Stimulated activated naive CD4-positive, alpha-beta T cell (primary cell): Measurements from ENCODE around the gene ARL13A.
"Not testable (repeated sequence)": the region's sequence is repeated elsewhere in the genome, so short reads cannot be mapped to it uniquely, and the experiment has no call there.

Experiments used
- DNase-seq, 6 experiments: peaks; one replicate each; lab custom pipeline; 2025; lab: John Stamatoyannopoulos, UW

The ARL13A gene

DNA sequence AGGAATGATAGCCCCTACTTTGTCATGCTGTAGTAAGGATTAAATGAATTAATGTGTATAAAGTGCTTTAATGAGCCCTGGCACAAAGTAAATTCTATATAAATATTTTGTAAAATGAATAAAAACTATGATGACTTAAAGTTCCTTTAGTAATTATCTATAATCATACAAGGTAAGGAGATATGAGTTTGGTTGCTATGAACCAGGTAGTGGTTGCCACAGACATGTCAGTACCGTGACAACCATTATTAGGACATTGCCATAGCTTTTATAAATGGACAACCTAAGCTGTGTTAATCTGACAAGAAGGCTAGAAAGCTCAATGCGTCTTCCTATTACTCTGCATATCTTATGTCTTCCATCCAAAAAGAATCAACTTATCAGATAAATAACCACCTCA is at the start of gene ARL13A:
Gene ARL13A (plus strand): TSS at position 301 of the 400 bp plus-strand sequence. CDS start 3,982 bp downstream, outside the sequence.
- no peak for DNase-seq

DNA sequence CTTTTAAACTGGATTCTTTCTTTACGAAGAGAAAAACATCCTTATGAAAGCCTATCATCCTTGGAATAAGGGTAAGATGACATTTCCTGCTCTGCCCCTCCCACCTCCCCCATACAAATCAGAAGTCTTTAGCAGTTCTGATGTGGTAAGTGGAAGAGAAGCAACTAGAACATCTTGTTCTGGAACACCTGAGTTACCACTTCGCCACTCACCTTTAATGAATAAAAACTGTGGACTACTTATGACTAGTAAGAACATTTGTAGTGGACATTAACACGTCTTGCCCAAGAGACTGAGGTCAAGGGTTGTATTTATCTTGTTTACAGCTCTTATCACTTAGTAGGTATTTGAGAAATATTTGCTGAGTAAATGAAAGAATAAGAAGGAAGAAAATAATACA is 45.1 kb upstream of the ARL13A start:
- peak in 2 of 6 experiments; percentile 25 for DNase-seq

DNA sequence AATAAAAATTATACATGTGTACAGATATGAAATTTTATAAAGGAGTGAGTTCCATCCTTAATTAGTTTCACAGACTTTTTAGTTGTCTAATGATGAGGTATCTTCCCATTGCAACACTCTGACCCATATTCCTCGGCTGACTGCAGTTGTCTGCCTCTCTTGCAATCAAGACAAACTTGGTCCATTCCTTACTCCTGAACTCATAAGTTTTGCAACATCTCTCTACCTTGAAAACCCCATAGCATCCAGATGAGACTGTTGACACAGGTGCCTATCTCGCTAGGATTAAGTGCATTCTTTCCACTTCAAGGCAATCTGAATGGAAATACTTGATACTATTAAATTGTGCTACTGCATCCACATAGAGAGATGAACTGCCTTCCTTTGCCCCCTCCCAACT is 43.1 kb upstream of the ARL13A start:
- DNase-seq, result no peak

DNA sequence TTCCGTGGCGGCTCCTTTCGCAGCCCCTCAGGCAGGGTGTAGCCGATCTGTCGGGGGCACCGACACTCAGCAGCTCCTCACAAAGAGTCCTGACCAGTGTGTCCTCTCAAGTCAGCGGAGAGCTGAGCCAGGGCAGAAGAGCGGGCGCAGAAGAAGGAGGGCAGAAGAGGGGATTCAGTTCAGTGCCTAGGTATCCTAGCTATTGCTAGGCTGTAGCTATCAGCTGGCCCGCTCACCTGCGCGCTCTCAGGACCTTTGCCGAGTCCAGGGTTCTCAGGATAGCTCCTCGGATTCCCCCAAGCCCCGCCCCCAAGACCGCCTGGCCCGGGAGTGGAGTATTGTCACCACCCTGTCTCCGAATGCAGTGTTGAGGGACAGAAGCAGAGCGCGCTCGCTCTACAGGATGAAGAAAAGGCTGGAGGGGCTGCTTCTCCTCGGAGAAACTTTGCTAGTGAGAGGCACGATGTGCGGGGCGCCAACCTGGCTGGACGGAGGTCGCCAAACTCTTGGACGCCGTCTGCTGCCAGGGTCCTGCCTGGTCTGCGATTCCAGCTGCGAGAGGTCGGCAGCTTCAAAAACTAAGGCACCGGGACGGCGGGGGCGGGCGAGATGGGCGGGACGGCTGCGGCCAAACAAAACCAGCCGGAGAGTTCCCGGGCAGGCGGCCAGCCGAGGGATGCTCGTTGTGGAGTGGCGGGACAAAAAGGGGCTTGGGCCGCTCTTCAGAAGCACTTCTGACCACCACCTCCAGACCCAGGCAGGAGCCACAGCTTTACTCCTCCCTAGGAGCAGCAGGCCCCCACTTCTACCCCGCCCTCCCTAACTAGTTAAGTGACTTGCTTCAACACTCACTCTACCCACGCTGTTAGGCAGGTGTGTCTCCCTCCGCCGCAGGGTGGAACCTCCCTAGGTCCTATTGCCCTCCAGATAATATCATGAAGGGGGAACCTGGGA is 40.6 kb upstream of the ARL13A start, which contains the start of gene XKRX:
Gene XKRX (minus strand): TSS at position 258 of the 954 bp plus-strand sequence. CDS start 613 bp downstream, outside the sequence.
- DNase-seq, result peak; percentile 10 to 68 (median 24)

DNA sequence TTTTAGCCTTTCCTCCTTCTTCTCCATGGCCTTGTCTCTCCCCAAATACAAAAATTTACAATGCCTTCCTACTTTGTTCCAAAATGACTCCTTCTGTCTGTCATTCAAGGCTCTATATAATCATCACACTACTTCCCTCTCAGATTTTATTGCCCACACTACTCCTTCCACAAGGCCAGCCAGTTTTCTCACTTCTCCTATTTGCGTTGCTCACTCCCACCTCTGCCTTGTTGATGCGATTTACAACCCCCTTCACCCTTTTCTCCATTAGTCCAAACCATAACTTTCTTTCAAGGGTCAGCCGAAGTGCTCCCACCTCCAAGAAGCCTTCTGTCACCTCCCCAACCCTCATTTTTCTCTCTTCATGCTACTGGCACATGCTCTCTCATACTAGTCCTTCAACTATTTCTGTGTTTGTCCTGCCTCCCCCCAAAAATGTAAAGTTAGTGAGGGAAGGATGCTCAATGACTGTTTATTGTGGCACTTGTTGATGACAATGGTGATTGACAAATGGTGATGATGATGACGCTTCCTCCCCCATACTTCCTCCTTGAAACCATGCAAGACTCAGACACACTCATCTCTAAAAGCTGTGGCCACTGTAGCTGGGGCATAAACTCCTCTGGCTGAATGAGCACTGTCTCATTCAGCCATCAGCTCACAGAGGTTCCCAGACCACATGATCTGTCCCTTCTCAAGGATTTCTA is 38.1 kb upstream of the ARL13A start:
- DNase-seq, result no peak

DNA sequence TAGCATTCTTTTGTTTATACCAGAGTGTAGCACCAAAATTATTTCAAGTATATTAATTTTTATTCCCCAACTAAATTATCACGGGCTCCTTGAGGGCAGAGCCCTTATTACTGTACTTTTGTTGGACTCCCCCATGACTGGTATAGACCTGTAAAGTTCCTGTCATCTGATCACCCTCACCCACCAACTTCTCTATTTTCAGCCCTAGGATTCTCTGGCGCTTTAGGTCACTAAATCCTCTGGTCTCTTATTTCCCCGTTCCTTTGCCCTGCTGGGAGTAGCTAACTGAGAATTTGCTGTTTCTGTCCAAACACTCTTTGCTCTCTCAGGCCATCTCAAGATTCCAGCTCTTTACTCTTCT is 37.6 kb upstream of the ARL13A start:
- no peak for DNase-seq

DNA sequence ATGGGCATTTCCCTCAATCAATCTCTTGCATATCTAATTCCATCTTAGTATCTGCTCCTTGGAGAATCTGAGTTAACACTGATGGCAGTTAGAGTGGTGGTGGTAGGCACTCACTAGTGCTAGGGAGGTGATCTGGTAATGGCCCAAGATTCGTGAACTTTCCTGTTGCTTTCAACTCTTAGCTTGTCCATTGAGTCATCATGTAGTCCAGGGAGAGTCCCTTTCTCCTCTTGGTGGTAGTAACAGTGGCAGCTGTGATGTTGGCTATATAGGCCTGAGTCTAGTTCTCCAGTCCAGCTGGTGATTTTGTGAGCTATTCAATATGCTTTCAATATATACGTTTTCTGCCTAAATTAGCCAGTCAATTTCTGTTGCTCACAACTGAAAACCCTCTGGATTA is 33.7 kb upstream of the ARL13A start:
- no peak for DNase-seq

DNA sequence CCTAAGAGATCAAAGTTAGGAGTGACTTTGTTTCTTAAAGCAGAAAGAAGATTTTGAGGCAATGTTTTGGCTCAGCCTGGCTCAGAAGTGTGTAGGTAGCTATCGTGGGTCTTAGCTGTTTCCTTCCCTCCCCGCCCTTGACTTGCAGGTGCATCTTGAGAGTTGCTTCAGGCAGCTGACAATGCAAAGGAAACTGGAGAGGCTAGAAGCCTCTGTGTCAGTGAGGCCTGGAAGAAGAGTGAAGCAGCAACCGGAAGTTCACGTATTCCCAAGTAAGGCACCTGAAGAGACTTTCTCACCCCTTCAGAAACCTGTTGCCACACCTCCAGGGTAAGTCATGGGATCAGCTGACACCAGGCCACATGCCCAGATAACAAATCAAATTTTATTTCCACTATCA is 30.2 kb upstream of the ARL13A start:
- DNase-seq, result peak in 4 of 6 experiments; percentile 4 to 38 (median 25)

DNA sequence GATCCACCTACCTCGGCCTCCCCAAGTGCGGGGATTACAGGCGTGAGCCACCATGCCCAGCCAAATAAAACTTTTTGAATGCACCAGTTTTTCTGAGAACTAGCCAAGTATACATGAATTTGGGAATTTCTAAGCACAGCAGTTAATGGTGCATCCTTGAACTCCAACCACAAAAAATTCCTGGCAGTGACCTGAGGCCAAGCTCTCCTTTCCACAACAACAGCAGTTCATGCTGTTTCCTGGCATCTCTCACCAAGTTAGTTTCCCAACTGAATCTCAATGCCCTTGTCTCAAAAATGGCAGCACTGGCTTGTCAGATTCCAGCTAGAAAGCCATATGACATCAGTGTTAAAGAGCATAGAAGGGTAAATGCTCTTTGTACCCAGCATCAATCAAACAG is 24.9 kb upstream of the ARL13A start:
- no peak for DNase-seq

DNA sequence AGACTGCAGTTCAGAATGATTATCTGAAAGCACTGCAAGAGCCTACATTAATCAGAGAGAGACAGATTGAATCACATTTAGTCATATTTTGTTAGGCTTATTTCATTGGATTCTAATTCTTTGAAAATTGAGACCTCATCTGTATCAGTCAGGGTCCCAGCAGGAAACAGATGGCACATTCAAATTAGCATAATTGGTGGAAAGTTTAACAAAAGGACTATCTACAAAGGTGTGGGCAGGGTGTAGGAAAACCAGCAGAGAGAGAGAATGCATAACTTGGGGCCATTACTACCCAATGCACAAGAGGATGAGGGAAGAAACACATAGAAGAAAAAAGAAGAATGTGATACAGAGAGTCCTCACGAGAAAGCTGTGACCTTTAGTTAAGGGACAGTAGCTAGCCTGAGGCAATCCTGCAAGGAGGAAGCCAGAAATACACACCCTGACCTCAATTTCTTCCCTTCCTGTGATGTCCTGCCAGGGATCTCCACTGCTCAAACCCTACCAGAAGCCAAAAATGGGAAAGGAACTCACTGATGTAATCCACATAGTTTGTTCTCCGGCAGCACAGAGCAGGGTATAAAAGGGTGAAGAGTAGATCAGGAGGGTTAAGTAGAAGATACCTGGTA is 23.1 kb upstream of the ARL13A start:
- no peak for DNase-seq

DNA sequence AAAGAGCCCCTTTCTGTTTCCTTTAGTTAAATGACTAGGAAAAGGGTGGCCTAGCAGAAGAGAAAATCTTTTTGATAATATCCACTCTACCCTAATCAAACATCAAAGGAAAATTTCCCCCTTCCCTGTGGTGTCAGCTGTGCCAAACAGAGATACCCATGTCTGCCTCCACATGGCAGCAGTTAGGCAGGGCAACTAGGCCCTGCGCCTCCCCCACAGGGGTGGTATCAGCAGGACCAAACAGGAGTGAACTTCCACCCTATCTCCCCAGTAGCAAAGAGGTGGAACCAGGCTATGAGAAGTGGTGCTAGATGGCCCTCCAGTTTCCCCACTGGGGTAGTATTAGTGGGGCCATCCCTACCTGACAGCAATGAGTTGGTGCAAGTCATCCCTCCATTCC is 21.0 kb upstream of the ARL13A start:
- no peak for DNase-seq

DNA sequence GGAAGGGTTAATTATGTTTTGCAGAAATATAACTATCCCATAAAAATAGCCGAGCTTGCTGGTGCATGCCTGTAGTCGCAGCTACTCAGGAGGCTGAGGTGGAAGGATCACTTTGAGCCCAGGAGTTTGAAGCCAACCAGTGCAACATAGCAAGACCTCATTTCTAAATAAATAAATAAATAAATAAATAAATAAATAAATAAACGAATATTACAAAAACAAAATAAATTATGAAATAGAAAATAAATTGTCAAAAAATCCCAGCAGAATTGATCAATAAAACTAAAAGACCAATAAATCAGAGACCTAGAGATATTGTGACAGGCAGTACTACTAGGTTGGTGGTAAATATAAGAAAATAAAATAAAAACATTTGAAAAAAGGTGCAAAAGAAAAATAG is 6.7 kb upstream of the ARL13A start:
- DNase-seq, result no peak

DNA sequence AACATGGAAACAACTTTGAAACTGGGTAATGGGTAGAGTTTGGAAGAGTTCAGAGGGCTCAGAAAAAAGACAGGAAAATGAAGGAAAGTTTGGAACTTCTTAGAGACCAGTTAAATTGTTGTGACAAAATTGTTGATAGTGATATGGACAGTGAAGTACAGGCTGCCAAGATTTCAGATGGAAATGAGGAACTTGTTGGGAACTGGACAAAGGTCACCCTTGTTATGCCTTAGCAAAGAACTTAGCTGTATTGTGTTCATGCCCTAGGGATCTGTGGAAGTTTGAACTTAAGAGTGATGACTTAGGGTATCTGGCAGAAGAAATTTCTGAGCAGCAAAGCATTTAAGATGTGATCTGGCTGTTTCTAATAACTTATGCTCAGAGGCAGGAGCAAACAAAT is 5.1 kb upstream of the ARL13A start:
- DNase-seq, result no peak

DNA sequence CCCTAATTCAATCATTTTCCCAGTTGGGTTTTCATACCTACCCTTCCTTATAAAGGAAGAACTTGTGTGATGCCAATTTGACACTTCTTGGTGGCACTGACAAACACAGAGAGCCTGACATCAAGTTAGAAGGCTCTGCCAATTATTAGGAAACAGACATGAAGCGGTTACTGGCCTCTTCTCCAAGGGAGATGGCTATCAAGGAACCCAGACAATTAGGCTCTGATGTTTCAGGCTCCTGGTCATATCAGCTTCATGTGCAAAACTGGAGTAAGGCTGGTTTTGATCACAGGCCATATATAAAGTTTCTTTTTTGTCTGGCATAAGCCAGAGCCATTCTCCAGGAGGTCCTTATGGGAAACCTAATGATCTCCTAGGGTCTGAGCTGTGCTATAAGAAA is 428 bp downstream of the ARL13A start:
- no peak for DNase-seq

DNA sequence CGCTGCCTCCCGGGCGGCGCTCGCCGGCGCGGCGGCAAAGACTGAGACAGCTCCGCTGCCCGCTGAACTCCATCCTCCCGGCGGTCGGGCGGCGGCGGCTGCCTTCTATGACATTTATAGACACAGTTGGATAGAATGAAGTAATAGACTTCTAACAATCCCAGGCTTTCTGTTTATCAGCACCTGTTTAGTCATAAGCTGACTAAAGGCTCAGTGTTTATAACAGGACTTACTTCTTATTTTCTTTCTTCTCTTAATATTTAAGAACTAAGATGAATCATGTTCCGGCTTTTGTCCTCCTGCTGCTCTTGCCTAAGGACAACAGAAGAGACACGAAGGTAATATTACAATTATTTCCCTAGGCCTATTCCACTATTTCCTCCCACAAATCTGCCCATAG is 3.9 kb downstream of the ARL13A start:
- DNase-seq, result no peak

DNA sequence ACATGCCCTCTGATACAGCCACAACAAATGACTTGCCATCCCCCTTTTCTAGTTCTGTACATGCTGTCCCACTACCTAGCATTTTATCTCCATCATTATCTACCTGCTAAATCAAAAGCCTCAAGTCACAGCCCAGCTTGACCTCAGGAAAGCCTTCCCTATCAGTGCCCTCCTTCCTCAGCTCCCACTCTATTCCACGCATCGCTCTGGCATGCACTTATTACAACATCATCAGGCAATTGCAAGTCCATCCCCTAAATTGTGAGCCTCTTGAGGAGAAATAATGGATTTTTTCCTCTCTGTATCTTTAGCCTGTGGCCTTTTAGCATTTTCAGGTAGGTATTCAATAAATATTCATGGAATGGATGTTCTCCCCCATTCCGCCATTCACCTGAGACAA is 5.7 kb downstream of the ARL13A start:
- no peak for DNase-seq

DNA sequence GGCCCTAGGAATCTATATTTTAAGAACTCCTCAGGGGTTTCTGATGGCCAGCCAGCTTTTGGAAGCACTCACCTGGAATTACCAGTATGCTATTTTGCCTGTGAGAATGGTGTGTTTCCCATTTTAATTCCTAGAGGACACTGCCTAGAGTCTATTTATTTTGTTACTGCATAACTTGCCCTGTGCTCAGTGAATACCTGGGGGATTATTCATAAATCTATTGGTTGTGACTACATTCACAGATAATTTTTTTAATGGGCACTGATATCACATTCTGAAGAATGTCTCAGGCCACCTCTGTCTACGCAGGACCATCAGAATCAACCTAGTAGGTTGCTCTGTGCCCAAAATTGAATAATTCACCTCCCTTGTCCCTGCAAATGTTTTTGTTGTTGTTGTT is 6.7 kb downstream of the ARL13A start:
- no peak for DNase-seq

DNA sequence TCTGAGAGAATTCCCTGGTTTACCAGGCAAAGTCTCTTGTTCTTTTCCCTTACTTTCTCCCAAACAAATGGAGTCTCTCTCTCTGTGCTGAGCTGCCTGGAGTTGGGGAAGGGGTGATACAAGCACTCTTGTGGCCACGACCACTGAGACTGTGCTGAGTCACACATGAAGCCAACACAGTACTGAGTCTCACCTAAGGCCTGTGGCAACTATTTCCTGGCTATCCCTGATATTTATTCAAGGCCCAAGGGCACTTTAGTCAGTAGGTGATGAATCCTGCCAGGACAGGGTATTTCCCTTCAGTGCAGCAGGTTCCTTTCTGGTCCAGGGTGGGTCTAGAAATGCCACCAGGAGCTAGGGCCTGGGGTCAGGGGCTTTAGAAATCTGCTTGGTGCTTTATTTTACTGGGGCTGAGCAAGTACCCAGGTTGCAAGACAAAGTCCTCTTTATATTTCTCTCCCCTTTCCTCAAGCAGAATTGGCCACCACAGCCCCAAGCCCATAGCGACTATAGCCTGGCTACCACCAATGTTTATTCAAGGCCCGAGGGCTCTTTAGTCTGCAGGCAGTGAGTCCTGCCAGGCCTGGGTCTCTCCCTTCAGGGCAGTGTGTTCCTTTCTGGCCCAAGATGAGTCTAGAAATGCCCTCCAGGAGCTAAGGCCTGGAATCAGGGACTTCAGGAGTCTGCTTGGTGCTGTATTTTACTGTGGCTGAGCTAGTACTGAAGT is 10.5 kb downstream of the ARL13A start:
- DNase-seq, result no peak

DNA sequence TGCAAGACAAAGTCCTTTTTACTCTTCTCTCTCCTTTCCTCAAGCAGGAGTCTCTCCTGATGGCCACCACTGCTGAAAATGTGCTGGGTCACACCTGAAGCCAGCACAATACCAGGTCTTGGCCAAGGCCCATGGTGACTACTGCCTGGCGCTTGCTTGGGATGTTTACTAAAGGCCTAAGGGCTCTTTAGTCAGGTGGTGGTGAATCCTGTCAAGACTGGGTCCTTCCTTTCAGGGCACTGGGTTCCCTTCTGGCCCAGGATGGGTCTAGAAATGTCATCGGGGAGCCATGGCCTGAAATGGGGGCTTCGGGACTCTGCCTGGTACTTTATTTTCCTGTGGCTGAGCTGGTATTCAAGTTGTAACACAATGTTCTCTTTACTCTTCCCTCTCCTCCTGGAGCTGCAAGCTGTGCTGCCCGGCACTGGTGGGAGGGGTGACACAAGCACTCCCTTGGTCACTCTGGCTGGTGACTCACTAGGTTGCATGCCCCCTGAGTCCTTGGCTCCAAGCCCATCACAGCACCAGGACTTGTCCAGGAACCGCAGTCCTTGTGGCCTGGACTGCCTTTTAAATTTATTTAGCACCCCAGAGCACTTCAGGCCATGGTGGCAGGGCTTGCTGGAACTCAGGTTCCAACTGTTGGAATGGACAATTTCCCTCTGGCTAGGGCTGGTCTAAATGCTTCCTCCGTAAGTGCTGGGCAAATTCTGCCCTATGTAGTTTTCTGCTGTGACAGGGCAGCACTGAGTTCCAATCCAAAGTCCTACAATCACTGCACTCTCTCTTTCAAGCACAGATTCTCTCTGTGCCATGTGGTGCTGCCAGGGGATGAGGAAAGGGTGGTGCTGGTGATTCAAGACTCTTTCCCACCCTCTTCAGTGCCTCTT is 11.3 kb downstream of the ARL13A start:
- no peak for DNase-seq

DNA sequence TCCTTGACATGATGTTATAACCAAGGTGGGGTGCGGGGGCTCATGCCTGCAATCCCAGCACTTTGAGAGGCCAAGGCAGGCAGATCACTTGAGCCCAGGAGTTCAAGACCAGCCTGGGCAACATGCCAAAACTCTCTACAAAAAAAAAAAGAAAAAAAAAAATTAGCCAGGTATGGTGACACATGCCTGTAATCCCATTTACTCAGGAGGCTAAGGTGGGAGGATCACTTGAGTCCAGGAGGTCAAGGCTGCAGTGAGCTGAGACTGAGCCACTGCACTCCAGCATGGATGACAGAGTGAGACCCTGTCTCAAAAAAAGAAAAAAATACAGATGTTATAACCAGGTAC is 12.0 kb downstream of the ARL13A start:
- not testable (repeated sequence) for DNase-seq

DNA sequence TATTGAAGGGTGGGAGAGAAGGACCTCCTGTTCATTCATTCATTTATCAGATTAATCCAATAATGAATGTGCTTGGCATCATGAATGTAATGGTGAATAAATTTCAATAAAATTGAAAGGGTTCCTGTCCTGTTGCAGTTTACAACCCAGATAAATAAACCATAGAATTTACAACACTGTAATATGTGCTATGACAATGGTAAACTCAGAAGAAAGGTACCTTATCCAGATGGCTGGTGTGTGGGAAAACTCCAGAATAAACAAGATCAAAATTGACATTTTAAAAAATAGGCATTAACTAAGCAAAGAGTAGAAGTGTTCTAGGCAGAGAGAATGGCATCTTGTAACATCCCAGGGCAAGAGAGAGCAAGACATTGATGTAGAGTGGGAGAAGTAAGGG is 15.3 kb downstream of the ARL13A start:
- no peak for DNase-seq
